HL-60 (cell line): ENCODE results near the gene RAPGEF2.

ENCODE experiments used
- CTCF ChIP-seq: IDR thresholded peaks from one replicate; pipeline ENCODE4 v1.5.1; 2011; ENCODE audit warnings: low read length, control low read depth, inconsistent platforms; ENCODE audit not compliant: insufficient read depth
- GABPA ChIP-seq: IDR thresholded peaks from 2 replicates; pipeline ENCODE4 v1.6.1; 2012; ENCODE audit warnings: low read depth
- POLR2AphosphoS5 ChIP-seq: IDR thresholded peaks from 2 replicates; pipeline ENCODE4 v1.6.1; 2012; ENCODE audit warnings: low read depth

- TF ChIP-seq CTCF (no peak), GABPA (no peak), POLR2AphosphoS5 (no peak)
These were observed 187.6 kb downstream of the RAPGEF2 start for GRCh38 chr4:159290321-159291030.
